Ishikawa (cell line): ENCODE data around the gene CNNM1.

ENCODE experiments used
- CEBPB ChIP-seq: IDR thresholded peaks from 2 replicates; pipeline ENCODE4 v1.6.1; 2012
- CREB1 ChIP-seq: IDR thresholded peaks from 2 replicates; pipeline ENCODE4 v1.6.1; 2012; ENCODE audit warnings: low read depth
- EGR1 ChIP-seq: IDR thresholded peaks from 2 replicates; pipeline ENCODE4 v1.6.1; 2012
- EP300 ChIP-seq: IDR thresholded peaks from 2 replicates; pipeline ENCODE4 v1.6.1; 2012; ENCODE audit warnings: borderline replicate concordance
- FOXM1 ChIP-seq: IDR thresholded peaks from 2 replicates; pipeline ENCODE4 v1.6.1; 2012; ENCODE audit warnings: low read depth, borderline replicate concordance
- NFIC ChIP-seq: IDR thresholded peaks from 2 replicates; pipeline ENCODE4 v1.6.1; 2012
- RAD21 ChIP-seq: IDR thresholded peaks from 2 replicates; pipeline ENCODE4 v1.6.1; 2012; ENCODE audit warnings: low read depth
- TAF1 ChIP-seq: IDR thresholded peaks from 2 replicates; pipeline ENCODE4 v1.6.1; 2012; ENCODE audit warnings: low read depth, mild to moderate bottlenecking
- TCF12 ChIP-seq: IDR thresholded peaks from 2 replicates; pipeline ENCODE4 v1.6.1; 2012; ENCODE audit warnings: low read depth
- TEAD4 ChIP-seq: IDR thresholded peaks from 2 replicates; pipeline ENCODE4 v1.6.1; 2012
- YY1 ChIP-seq: IDR thresholded peaks from 2 replicates; pipeline ENCODE4 v1.6.1; 2012; ENCODE audit warnings: low read depth
- ZBTB7A ChIP-seq: IDR thresholded peaks from 2 replicates; pipeline ENCODE4 v1.6.1; 2012; ENCODE audit warnings: low read depth
- TF ChIP-seq, protein P1 (sequence below): IDR thresholded peaks from 2 replicates; pipeline ENCODE4 v1.6.1; 2012; ENCODE audit warnings: low read depth, mild to moderate bottlenecking
- TF ChIP-seq, protein P2 (sequence below): IDR thresholded peaks from 2 replicates; pipeline ENCODE4 v1.6.1; 2012
- TF ChIP-seq, protein P3 (sequence below): IDR thresholded peaks from 2 replicates; pipeline ENCODE4 v1.6.1; 2012

Gene CNNM1

DNA sequence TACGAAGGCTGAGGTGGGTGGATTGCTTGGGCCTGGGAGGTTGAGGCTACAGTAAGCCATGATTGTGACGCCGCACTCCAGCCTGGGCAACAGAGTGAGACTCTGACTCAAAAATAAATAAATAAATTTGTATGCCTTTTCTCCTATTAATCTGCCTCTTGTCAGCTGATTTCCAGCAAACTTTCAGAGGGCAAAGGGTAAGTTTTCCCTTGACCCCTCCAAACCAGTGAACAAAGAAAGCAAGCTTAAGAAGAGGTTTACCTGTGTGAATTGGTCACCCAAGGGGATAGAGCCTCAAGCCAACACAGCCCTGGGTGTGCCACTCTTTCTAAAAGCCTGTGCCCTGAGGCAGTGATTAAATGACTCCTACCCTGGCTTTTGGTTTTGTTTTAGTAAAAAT, 70.5 kb downstream of the CNNM1 start:
- TF ChIP-seq EGR1: no peak
- TF ChIP-seq RAD21: no peak
- TF ChIP-seq TAF1: no peak
- no peak for TF ChIP-seq CREB1
- no peak for TF ChIP-seq CEBPB
- TF ChIP-seq, protein P1, sequence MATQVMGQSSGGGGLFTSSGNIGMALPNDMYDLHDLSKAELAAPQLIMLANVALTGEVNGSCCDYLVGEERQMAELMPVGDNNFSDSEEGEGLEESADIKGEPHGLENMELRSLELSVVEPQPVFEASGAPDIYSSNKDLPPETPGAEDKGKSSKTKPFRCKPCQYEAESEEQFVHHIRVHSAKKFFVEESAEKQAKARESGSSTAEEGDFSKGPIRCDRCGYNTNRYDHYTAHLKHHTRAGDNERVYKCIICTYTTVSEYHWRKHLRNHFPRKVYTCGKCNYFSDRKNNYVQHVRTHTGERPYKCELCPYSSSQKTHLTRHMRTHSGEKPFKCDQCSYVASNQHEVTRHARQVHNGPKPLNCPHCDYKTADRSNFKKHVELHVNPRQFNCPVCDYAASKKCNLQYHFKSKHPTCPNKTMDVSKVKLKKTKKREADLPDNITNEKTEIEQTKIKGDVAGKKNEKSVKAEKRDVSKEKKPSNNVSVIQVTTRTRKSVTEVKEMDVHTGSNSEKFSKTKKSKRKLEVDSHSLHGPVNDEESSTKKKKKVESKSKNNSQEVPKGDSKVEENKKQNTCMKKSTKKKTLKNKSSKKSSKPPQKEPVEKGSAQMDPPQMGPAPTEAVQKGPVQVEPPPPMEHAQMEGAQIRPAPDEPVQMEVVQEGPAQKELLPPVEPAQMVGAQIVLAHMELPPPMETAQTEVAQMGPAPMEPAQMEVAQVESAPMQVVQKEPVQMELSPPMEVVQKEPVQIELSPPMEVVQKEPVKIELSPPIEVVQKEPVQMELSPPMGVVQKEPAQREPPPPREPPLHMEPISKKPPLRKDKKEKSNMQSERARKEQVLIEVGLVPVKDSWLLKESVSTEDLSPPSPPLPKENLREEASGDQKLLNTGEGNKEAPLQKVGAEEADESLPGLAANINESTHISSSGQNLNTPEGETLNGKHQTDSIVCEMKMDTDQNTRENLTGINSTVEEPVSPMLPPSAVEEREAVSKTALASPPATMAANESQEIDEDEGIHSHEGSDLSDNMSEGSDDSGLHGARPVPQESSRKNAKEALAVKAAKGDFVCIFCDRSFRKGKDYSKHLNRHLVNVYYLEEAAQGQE: no peak
- TF ChIP-seq NFIC: no peak
- no peak for TF ChIP-seq TCF12
- TF ChIP-seq, protein P2, sequence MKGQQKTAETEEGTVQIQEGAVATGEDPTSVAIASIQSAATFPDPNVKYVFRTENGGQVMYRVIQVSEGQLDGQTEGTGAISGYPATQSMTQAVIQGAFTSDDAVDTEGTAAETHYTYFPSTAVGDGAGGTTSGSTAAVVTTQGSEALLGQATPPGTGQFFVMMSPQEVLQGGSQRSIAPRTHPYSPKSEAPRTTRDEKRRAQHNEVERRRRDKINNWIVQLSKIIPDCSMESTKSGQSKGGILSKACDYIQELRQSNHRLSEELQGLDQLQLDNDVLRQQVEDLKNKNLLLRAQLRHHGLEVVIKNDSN: no peak
- no peak for TF ChIP-seq TEAD4
- no peak for TF ChIP-seq YY1
- no peak for TF ChIP-seq EP300

DNA sequence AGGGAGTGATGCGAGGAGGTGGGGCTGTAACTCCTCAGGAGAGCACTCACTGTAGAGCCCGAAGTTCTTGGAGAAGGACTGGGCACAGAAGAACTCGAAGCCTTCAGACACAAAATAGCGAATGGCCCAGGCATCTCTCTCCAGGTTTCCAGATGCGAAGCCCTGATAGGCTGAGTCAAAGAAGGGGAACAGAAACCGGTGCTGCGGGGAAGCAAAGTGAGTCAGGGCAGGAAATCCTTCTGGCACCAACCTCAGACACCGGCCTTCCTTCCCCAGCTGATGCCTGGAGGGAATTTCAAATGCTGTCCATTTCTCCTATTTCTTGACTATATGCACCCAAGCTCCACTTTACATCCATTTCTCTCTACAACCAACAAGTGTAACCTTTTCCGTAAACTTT, 74.5 kb downstream of the CNNM1 start:
- TF ChIP-seq CEBPB (no peak), ZBTB7A (no peak), FOXM1 (no peak)
- TF ChIP-seq, protein P1: no peak
- TF ChIP-seq, protein P3, sequence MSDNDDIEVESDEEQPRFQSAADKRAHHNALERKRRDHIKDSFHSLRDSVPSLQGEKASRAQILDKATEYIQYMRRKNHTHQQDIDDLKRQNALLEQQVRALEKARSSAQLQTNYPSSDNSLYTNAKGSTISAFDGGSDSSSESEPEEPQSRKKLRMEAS: no peak

DNA sequence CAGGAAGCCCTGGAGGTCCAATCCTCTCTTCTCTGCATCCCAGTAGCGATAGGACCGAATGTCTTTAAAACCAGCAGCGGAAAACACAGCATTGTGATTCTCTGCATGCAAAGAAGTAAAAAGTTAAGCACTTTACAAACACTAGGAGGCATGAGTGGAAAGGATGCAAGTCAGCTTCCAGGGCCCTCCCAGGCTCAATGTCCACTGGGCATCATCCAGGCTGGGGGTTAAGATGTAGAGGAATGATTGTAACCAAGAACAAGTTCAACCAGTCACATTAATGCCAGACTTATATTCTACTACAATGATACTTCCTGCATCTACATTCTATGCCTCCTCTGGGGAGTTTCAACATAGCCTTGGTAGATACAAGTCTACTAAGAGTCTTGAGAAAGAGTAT, 77.0 kb downstream of the CNNM1 start:
- TF ChIP-seq TAF1 (0 out of 2 replicates have a peak, but pooled peaks have one; percentile 19), YY1 (no peak)
- TF ChIP-seq, protein P2: no peak

DNA sequence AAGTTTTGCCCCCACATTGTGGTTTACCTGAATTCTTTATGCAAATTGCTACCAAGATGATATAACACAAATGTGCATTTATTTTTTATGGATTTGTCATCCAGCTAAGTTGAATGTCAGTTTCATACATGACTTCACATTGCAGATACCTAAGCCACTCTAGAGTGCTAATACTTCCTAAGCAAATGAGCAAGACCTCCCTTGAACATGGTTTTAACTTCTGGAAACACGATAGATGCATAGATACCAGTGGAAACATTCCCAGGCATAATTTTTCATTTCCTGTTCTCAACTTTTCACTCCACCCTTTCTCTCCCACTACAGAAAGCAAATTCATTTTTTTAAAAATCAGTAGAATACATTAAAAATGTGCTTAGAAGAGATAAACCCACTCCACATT, 81.0 kb downstream of the CNNM1 start:
- TF ChIP-seq RAD21: no peak
- no peak for TF ChIP-seq CREB1
- no peak for TF ChIP-seq EP300
- no peak for TF ChIP-seq CEBPB
- no peak for TF ChIP-seq YY1

DNA sequence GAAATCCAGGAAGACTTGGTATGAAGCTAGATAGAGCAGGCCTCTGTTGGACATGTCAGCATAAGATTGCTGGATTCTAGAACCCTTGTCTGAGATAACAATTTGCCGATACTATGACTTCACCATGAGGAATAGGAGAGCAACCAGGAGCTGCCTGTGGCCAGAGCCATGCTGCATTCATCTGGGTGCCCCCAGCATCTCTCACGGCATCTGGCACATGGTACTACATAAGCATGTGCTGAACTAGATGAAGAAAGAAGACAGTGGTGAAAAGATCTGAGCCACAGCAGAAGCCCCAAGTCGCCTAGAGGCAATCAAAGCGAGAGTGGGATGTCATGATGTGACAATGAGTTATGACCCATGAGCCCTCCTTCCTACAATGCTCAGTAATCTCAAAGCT, 81.7 kb downstream of the CNNM1 start:
- no peak for TF ChIP-seq EP300
- TF ChIP-seq NFIC: no peak
- no peak for TF ChIP-seq CEBPB
- TF ChIP-seq, protein P2: no peak
- TF ChIP-seq, protein P3: no peak
- TF ChIP-seq FOXM1: no peak
- TF ChIP-seq ZBTB7A: no peak
- no peak for TF ChIP-seq CREB1
- TF ChIP-seq YY1: no peak
- no peak for TF ChIP-seq EGR1
- no peak for TF ChIP-seq TCF12
- no peak for TF ChIP-seq TAF1
- no peak for TF ChIP-seq RAD21

DNA sequence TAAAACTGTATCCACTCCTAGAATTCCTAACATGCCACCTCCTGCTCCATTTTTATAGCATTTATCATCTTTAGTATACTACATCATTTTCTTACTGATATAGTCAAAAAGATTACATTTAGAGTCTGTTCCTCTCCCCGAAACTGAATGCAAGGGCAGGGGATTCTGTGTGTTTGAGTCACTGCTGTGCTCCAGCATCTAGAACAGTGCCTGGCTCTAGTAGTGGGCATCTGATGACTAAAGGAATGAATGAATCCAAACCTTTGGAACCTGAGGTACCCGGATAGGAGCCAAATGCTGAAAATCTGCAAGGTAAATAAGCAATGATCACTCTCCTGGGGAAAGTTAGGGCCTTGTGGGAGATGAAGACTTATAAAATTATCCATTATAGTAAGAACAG, 82.4 kb downstream of the CNNM1 start:
- TF ChIP-seq EP300: no peak
- TF ChIP-seq CEBPB: no peak
- TF ChIP-seq, protein P1: no peak
- no peak for TF ChIP-seq EGR1
- TF ChIP-seq, protein P3: no peak
- no peak for TF ChIP-seq TAF1
- no peak for TF ChIP-seq NFIC
- TF ChIP-seq, protein P2: no peak
- TF ChIP-seq TEAD4: no peak
- no peak for TF ChIP-seq RAD21
- TF ChIP-seq TCF12: no peak
- TF ChIP-seq CREB1: no peak
- no peak for TF ChIP-seq YY1
